K562 (cell line): ENCODE measurements around the gene SPDYE3. TPM values are rescaled to one million over a fixed set of nuclear protein-coding genes. Genes with fewer than 3 reads are reported as not detected.
A peak's percentile ranks its signal among the peaks of the same experiment; 100 is the strongest.

Experiments
- ATAC-seq: fragments of 200-7000 bp; cut with Tn5 transposase; 3 replicates; pipeline ENCODE4 v1.9.1; 2020; ENCODE audit warnings: moderate library complexity
- BruUV-seq: library from RNA; stranded (reverse); fragments of 400-500 nt; replicated peaks from 2 replicates; lab custom pipeline; 2021; lab: Mats Ljungman, UMichigan
- CTCF ChIA-PET: fragments of 300-600 bp; formaldehyde crosslinking; extraction: SDS; loops from one replicate; lab custom pipeline; 2021; ENCODE audit warnings: low intra/inter-chr PET ratio; lab: Yijun Ruan, JAX
- POLR2A ChIA-PET: fragments of 300-600, 350-650 bp; sonication (Branson Sonifier 250); formaldehyde crosslinking; extraction: SDS; loops from one replicate; lab custom pipeline; 2021; ENCODE audit warnings: antibody characterized with exemption, inconsistent platforms; lab: Yijun Ruan, JAX
- DNase-seq, 4 experiments: peaks; one replicate each; pipeline versions ENCODE4 v3.0.0 to v3.0.0-alpha.2; 2011 to 2018; ENCODE audit warnings: low spot score in 3 of 4, mixed read lengths in 3 of 4; ENCODE audit errors: extremely low read depth in 1 of 4
- FAIRE-seq: peaks from 2 replicates; lab custom pipeline; 2011; peaks lifted over from hg19 to GRCh38; lab: Jason Lieb, UNC
- H2AFZ ChIP-seq: 2 replicates; pipeline ENCODE4 v1.6.0; 2011; ENCODE audit warnings: low read depth, low read length, control low read depth, inconsistent platforms
- H3K27ac ChIP-seq: fragments of 200-600 bp; 3 replicates; pipeline ENCODE4 v1.8.0; 2011; ENCODE audit warnings: low read depth, mild to moderate bottlenecking, control low read depth, inconsistent platforms, low read length, moderate library complexity, mixed read lengths; ENCODE audit errors: extremely low read depth
- H3K27me3 ChIP-seq, 2 experiments: fragments of 300-600 bp in 1 of 2; 2 replicates in 1 of 2; 3 replicates in 1 of 2; pipeline versions ENCODE4 v1.6.0 to v1.8.0; 2011; ENCODE audit warnings: inconsistent platforms in 2 of 2, low read length in 2 of 2, mild to moderate bottlenecking in 1 of 2, mixed read lengths in 1 of 2, moderate library complexity in 1 of 2; ENCODE audit not compliant: control insufficient read depth in 2 of 2, insufficient read depth in 2 of 2
- H3K36me3 ChIP-seq: fragments of 300-600 bp; 3 replicates; pipeline ENCODE4 v1.8.0; 2011; ENCODE audit warnings: mild to moderate bottlenecking, low read length, inconsistent platforms; ENCODE audit not compliant: control insufficient read depth, insufficient read depth
- H3K4me1 ChIP-seq, 2 experiments: fragments of 200-600 bp in 1 of 2; replicated peaks in 1 of 2; 2 replicates in 1 of 2; 3 replicates in 1 of 2; pipeline versions ENCODE4 v1.5.1 to v1.8.0; 2011; ENCODE audit warnings: inconsistent platforms in 2 of 2, low read length in 2 of 2, mild to moderate bottlenecking in 1 of 2, mixed read lengths in 1 of 2, moderate library complexity in 1 of 2; ENCODE audit not compliant: control insufficient read depth in 2 of 2, insufficient read depth in 2 of 2
- H3K4me2 ChIP-seq: 2 replicates; pipeline ENCODE4 v1.6.1; 2011; ENCODE audit warnings: low read length, control low read depth, inconsistent platforms, mixed read lengths; ENCODE audit not compliant: insufficient read depth
- H3K4me3 ChIP-seq: fragments of 200-600 bp; sonication (generic), shearing (Covaris generic); 2 replicates; pipeline ENCODE4 v1.5.1; 2016; ENCODE audit warnings: control low read depth, inconsistent platforms
- H3K79me2 ChIP-seq: fragments of 200-600 bp; 3 replicates; pipeline ENCODE4 v1.8.0; 2011; ENCODE audit warnings: low read length, inconsistent platforms; ENCODE audit not compliant: control insufficient read depth, insufficient read depth
- H3K9ac ChIP-seq, 2 experiments: 2 replicates each; pipeline versions ENCODE4 v1.6.0 to v1.6.1; 2011; ENCODE audit warnings: low read depth in 2 of 2, low read length in 2 of 2, control low read depth in 1 of 2, inconsistent platforms in 1 of 2, mild to moderate bottlenecking in 1 of 2, mixed read lengths in 1 of 2; ENCODE audit not compliant: insufficient read depth in 1 of 2
- H3K9me1 ChIP-seq: one replicate; pipeline ENCODE4 v1.6.0; 2011; ENCODE audit warnings: inconsistent platforms, mild to moderate bottlenecking, low read length, moderate library complexity; ENCODE audit not compliant: control insufficient read depth, insufficient read depth
- H3K9me3 ChIP-seq: replicated peaks from 2 replicates; pipeline ENCODE4 v1.5.1; 2011; ENCODE audit warnings: low read depth, low read length, inconsistent platforms; ENCODE audit not compliant: control insufficient read depth, insufficient read depth
- H4K20me1 ChIP-seq: replicated peaks from 2 replicates; pipeline ENCODE4 v1.6.1; 2011; ENCODE audit warnings: low read length, inconsistent platforms, mixed read lengths; ENCODE audit not compliant: control insufficient read depth, insufficient read depth
- BCOR ChIP-seq: fragments of 450-650 bp; IDR thresholded peaks from 2 replicates; pipeline ENCODE4 v1.6.1; 2016
- BDP1 ChIP-seq: IDR thresholded peaks from 3 replicates; pipeline ENCODE4 v1.6.1; 2011; ENCODE audit not compliant: insufficient read length, insufficient read depth
- CBFA2T2 ChIP-seq: fragments of 450-650 bp; conservative IDR thresholded peaks from 2 replicates; pipeline ENCODE4 v1.6.1; 2017; ENCODE audit warnings: mild to moderate bottlenecking
- CEBPB ChIP-seq: fragments of 450-650 bp; IDR thresholded peaks from 2 replicates; pipeline ENCODE4 v1.6.1; 2016; ENCODE audit warnings: missing genetic modification characterization, missing compliant biosample characterization
- CEBPG ChIP-seq, 3 experiments: fragments of 200-800 bp in 1 of 3; sonication (Bioruptor generic) in 1 of 3; sonication (generic) in 1 of 3; formaldehyde crosslinking in 1 of 3; IDR thresholded peaks in 2 of 3; conservative IDR thresholded peaks in 1 of 3; 2 replicates each; pipeline versions ENCODE4 v1.6.1 to v1.8.0; 2016 to 2022; ENCODE audit warnings: missing compliant biosample characterization in 2 of 3, missing genetic modification characterization in 2 of 3, mild to moderate bottlenecking in 1 of 3, missing genetic modification reagents in 1 of 3
- CREM ChIP-seq: IDR thresholded peaks from 2 replicates; pipeline ENCODE4 v1.6.1; 2014; ENCODE audit warnings: antibody characterized with exemption, low read depth
- CSDE1 ChIP-seq, 2 experiments: fragments of 450-650 bp; IDR thresholded peaks; 2 replicates each; pipeline ENCODE4 v1.6.1; 2016; ENCODE audit warnings: mild to moderate bottlenecking in 1 of 2
- E2F3 ChIP-seq: fragments of 250-450 bp; sonication (Bioruptor Pico); IDR thresholded peaks from 2 replicates; pipeline ENCODE4 v1.4.0; 2020; ENCODE audit warnings: mild to moderate bottlenecking
- ELF4 ChIP-seq: fragments of 450-650 bp; formaldehyde crosslinking; IDR thresholded peaks from 2 replicates; pipeline ENCODE4 v1.4.0; 2022; ENCODE audit warnings: missing genetic modification characterization
- ETS2 ChIP-seq: IDR thresholded peaks from 2 replicates; pipeline ENCODE4 v1.6.1; 2016; ENCODE audit warnings: borderline replicate concordance, missing genetic modification characterization, mild to moderate bottlenecking, moderate library complexity, missing compliant biosample characterization; ENCODE audit not compliant: poor library complexity, severe bottlenecking
- HMGN3 ChIP-seq: IDR thresholded peaks from 2 replicates; pipeline ENCODE4 v1.6.1; 2011; ENCODE audit warnings: borderline replicate concordance, low read depth, mild to moderate bottlenecking, mixed read lengths, low read length; ENCODE audit not compliant: insufficient read length; ENCODE audit errors: extremely low read depth
- KDM1A ChIP-seq, 2 experiments: fragments of 450-650 bp; IDR thresholded peaks; 2 replicates each; pipeline ENCODE4 v1.6.1; 2016; ENCODE audit warnings: mild to moderate bottlenecking in 2 of 2
- MBD2 ChIP-seq: sonication (generic); IDR thresholded peaks from 2 replicates; pipeline ENCODE4 v1.6.1; 2016; ENCODE audit warnings: low read depth, borderline replicate concordance
- NELFE ChIP-seq: IDR thresholded peaks from 2 replicates; pipeline ENCODE4 v1.6.1; 2011; ENCODE audit warnings: mild to moderate bottlenecking; ENCODE audit not compliant: insufficient read depth, insufficient read length
- PHB2 ChIP-seq: fragments of 450-650 bp; IDR thresholded peaks from 2 replicates; pipeline ENCODE4 v1.6.1; 2017; ENCODE audit warnings: low read depth
- POU5F1 ChIP-seq: fragments of 150-350 bp; IDR thresholded peaks from 2 replicates; pipeline ENCODE4 v1.6.1; 2014; ENCODE audit warnings: borderline replicate concordance, low read length, low read depth, mild to moderate bottlenecking; ENCODE audit not compliant: partially characterized antibody
- RAD51 ChIP-seq: fragments of 450-650 bp; IDR thresholded peaks from 2 replicates; pipeline ENCODE4 v1.7.1; 2016; ENCODE audit warnings: low read depth, mild to moderate bottlenecking, borderline replicate concordance
- SIX5 ChIP-seq, 2 experiments: IDR thresholded peaks; 2 replicates each; pipeline ENCODE4 v1.6.1; 2011; ENCODE audit warnings: low read length in 2 of 2, borderline replicate concordance in 1 of 2, low read depth in 1 of 2, mild to moderate bottlenecking in 1 of 2, moderate library complexity in 1 of 2; ENCODE audit not compliant: insufficient read depth in 1 of 2
- SLC30A9 ChIP-seq: fragments of 250-450 bp; sonication (Bioruptor Pico); IDR thresholded peaks from 2 replicates; pipeline ENCODE4 v1.8.0; 2022; ENCODE audit warnings: mild to moderate bottlenecking, moderate library complexity
- SMARCB1 ChIP-seq: IDR thresholded peaks from 2 replicates; pipeline ENCODE4 v1.6.1; 2011; ENCODE audit warnings: improper control_type of control experiment, low read depth; ENCODE audit not compliant: insufficient read length
- SUPT5H ChIP-seq: fragments of 450-650 bp; IDR thresholded peaks from 2 replicates; pipeline ENCODE4 v1.6.1; 2016
- U2AF2 ChIP-seq: fragments of 200-400 bp; formaldehyde crosslinking; optimal IDR thresholded peaks from 2 replicates; pipeline ENCODE3; 2017; ENCODE audit warnings: low read depth, mild to moderate bottlenecking, low read length
- ZFP36 ChIP-seq: fragments of 150-350 bp; IDR thresholded peaks from 2 replicates; pipeline ENCODE4 v1.6.1; 2018; ENCODE audit warnings: low read length, low read depth; ENCODE audit not compliant: partially characterized antibody
- ZNF197 ChIP-seq: fragments of 200-800 bp; sonication (Bioruptor generic); IDR thresholded peaks from 2 replicates; pipeline ENCODE4 v1.6.1; 2016; ENCODE audit warnings: low read depth, missing genetic modification characterization, missing compliant biosample characterization
- ZNF408 ChIP-seq: fragments of 250-450 bp; sonication (Bioruptor Pico); IDR thresholded peaks from 2 replicates; pipeline ENCODE4 v1.4.0; 2020; ENCODE audit warnings: low read depth, mild to moderate bottlenecking, moderate library complexity
- ZNF76 ChIP-seq: fragments of 250-450 bp; sonication (Bioruptor Pico); IDR thresholded peaks from 2 replicates; pipeline ENCODE4 v1.4.0; 2020; ENCODE audit warnings: mild to moderate bottlenecking, moderate library complexity, borderline replicate concordance
- WGBS: fragments of 100-300 bp; shearing (Covaris generic); methylation state at CpG from one replicate; pipeline ENCODE4 v1.1.6; 2016; ENCODE audit warnings: low coverage, mixed read lengths; ENCODE audit not compliant: insufficient coverage; ENCODE audit errors: missing lambda C conversion rate; 5-methylcytosine and 5-hydroxymethylcytosine counted together
- in situ Hi-C: fragments of 300-500 bp; cut with MboI; formaldehyde crosslinking; loops from 4 replicates; pipeline ENCODE4 v1.15.0; 2018; ENCODE audit warnings: inconsistent platforms, mixed read lengths
- intact Hi-C: fragments of 100-400 bp; cut with micrococcal nuclease; formaldehyde crosslinking; loops from 2 replicates; pipeline ENCODE4 v1.14.2; 2022
- polyA plus RNA-seq, 8 experiments: library from polyadenylated mRNA; depleted of rRNA in 4 of 8; stranded (reverse) in 5 of 8; unstranded in 3 of 8; fragments of >200 nt; fragmentation: Nextera tagmentation in 2 of 8; fragmentation: Illumina TruSeq in 1 of 8; extraction: Ambion mirVana in 2 of 8; extraction: Trizol in 1 of 8; gene quantifications; 2 replicates each; pipeline versions ENCODE4 v1.2.1 to v1.2.3, GENCODE V29; 2011 to 2014; ENCODE audit warnings: inconsistent platforms in 1 of 8, missing spikeins in 1 of 8
- total RNA-seq, 7 experiments: library from RNA; depleted of rRNA in 6 of 7; stranded (reverse); fragments of >200 nt in 6 of 7; fragmentation: Illumina TruSeq in 2 of 7; extraction: Trizol in 2 of 7; gene quantifications; 2 replicates each; pipeline versions ENCODE4 v1.2.1 to v1.2.3, GENCODE V29; 2011 to 2021; ENCODE audit warnings: low replicate concordance in 1 of 7

The SPDYE3 gene
- total and polyA plus RNA-seq, 9 of the 15 experiments (the other 6 are each of a cell fraction or from before 2014, with no cell fraction given) = 0.04 to 3.3 (median 1.2) TPM; not detected in 6

DNA sequence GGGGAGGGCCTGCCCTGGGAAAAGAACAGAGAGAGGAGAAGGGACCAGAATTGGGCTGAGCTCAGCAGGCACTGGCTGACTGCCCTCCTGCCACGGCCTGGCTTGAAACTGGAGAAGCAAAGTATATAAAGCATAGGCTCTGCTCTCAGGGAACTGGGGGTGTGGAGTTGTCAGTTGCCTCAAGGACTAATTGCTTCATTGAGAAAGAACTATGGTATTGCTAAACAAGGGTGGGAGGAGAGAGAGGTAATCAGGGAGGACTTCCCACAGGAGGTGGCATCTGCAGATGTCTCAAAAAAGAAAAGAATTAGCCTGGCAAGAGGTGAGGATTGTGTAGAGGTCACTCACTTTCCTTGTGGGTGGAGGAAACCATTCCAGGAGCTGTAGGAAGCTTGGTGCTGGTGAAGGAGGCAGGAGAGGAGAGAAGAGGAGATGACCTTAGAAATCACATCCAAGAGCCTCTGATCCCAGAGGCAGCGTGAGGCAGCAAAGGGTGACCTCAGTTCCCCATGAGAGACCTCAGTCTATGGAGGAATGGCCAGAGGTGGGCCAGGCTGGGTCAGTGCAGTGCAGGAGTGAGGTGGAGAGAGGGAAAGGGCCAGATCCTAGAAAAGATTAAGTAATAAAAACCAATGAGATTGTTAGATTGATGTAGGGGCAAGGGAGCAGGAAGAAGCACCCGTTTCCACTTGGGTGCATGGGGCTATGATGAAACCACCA, 52.8 kb downstream of the SPDYE3 start:
- H3K27me3 ChIP-seq = no peaks in the 10 kb centered on the region
- H4K20me1 ChIP-seq = peaks cover 6% of the 10 kb centered on the region; the same call in 1 of the 2 replicates
- no peak overlapping the region for H3K4me3 ChIP-seq
- no TSS peak for BruUV-seq
- no peaks in the 10 kb centered on the region for H3K79me2 ChIP-seq
- DNase-seq (no peak), FAIRE-seq (no peak), ATAC-seq (no peak)
- H3K4me1 ChIP-seq = peaks cover 4 to 7% of the 10 kb centered on the region in 2 experiments; a peak in 2 of 5 replicates
- H3K4me2 ChIP-seq = no peak overlapping the region
- in situ Hi-C loops (no loop called here), intact Hi-C loops (no loop called here)
- peaks cover 4% of the 10 kb centered on the region for H3K9me1 ChIP-seq
- POLR2A ChIA-PET = interaction anchor here (0.9 to 2.1 kb wide), 2 partner anchors 8 to 15 kb away, joined by 3 to 7 read pairs; no protein-coding TSS in a partner anchor
- 87% methylated on average over 3 of the region's 3 CpGs for WGBS
- no peaks in the 10 kb centered on the region for H3K9me3 ChIP-seq
- no peak overlapping the region for H3K27ac ChIP-seq
- peaks cover 90% of the 10 kb centered on the region for H3K36me3 ChIP-seq
- no peak overlapping the region for H3K9ac ChIP-seq
- CTCF ChIA-PET = no interaction called here
- H2AFZ ChIP-seq = no peak overlapping the region
- TF ChIP-seq HMGN3 (no peak), SUPT5H (peak; percentile 62), SLC30A9 (CRISPR knock-in tag) (no peak), BDP1 (no peak), CEBPG (CRISPR knock-in tag; IDR thresholded peaks at IDR 0.05) (no peak), CEBPG (tag; conservative IDR thresholded peaks at IDR 0.05 in 1 of 2, IDR thresholded peaks at IDR 0.05 in 1 of 2) (no peak), ZNF408 (CRISPR knock-in tag) (no peak), CBFA2T2 (no peak), ZNF197 (CRISPR knock-in tag) (no peak), ZNF76 (CRISPR knock-in tag) (no peak), MBD2 (no peak), PHB2 (no peak), ZFP36 (peak; percentile 98), RAD51 (no peak), SMARCB1 (no peak), E2F3 (CRISPR knock-in tag) (no peak), KDM1A (IDR thresholded peaks at IDR 0.05) (0 out of 4 replicates have a peak, but pooled peaks of 1 of the 2 experiments have one; percentile 9), ETS2 (tag) (no peak), CREM (no peak), POU5F1 (no peak), ELF4 (CRISPR knock-in tag) (no peak), CEBPB (tag) (0 out of 2 replicates have a peak, but pooled peaks have one; percentile 11), NELFE (no peak), SIX5 (IDR thresholded peaks at IDR 0.05; ENCODE audit: borderline replicate concordance in 1 of 2, insufficient read depth in 1 of 2, low read depth in 1 of 2, low read length in 2 of 2) (no peak), U2AF2 (no peak), CSDE1 (IDR thresholded peaks at IDR 0.05) (no peak), BCOR (0 out of 2 replicates have a peak, but pooled peaks have one; percentile 45)
